ENCODE results near the gene FAM174C. TPM values are rescaled to one million over a fixed set of nuclear protein-coding genes. Genes with fewer than 3 reads are reported as not detected.

The FAM174C gene
- total and polyA plus RNA-seq, 9 donors = 0.30 to 72.5 (median 26.7) TPM

DNA sequence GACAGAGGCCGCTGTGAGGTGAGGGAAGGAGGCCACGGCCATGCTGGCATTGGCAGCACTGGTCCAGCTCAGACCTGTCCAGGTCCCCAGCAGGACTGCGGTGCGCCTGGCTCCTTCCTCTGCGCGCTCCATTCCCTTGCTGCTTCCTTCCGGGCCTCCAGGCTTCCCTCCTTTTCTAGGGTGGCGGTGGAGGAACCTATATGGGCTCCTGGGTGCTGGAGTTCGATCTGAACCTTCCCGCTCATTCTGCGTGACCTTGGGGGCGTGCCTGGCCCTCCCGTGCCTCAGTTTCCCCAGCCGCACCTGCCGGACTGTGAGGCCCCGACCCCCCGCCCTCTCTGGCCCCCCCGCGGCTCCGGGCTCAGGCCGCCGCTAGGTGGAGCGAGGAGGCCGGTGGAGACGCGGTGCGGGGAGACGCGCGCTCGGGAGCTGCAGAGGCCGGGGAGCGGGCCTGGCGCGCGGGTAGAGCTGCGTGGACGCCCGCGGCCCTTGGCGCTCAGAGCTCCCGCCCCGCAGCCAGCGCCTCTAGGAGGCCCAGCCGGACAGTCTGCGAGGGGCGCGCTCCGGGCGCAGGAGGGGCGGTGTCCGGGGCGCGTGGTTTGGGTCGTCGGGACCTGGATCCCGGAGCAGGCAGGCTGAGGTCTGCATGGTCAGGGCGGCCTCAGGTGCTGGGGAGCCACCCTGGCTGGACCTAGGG, 40.3 kb downstream of the FAM174C start:
- Histone ChIP-seq H3K36me3 (no peaks in the 10 kb centered on the region), H3K27ac (no peak overlapping the region), H3K9me3 (no peaks in the 10 kb centered on the region), H3K4me1 (ENCODE audit: insufficient read depth) (peaks cover 4% of the 10 kb centered on the region), H3K27me3 (no peaks in the 10 kb centered on the region), H3K4me3 (no peak overlapping the region)
- DNase-seq = peak; percentile 46 to 78 (median 71)
- TF ChIP-seq POLR2A (IDR thresholded peaks at IDR 0.05) (no peak), EP300 (IDR thresholded peaks at IDR 0.05) (no peak)
- TF ChIP-seq, protein P1, sequence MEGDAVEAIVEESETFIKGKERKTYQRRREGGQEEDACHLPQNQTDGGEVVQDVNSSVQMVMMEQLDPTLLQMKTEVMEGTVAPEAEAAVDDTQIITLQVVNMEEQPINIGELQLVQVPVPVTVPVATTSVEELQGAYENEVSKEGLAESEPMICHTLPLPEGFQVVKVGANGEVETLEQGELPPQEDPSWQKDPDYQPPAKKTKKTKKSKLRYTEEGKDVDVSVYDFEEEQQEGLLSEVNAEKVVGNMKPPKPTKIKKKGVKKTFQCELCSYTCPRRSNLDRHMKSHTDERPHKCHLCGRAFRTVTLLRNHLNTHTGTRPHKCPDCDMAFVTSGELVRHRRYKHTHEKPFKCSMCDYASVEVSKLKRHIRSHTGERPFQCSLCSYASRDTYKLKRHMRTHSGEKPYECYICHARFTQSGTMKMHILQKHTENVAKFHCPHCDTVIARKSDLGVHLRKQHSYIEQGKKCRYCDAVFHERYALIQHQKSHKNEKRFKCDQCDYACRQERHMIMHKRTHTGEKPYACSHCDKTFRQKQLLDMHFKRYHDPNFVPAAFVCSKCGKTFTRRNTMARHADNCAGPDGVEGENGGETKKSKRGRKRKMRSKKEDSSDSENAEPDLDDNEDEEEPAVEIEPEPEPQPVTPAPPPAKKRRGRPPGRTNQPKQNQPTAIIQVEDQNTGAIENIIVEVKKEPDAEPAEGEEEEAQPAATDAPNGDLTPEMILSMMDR (IDR thresholded peaks at IDR 0.05) = peak; percentile 40 to 75 (median 66)
- 5 to 15% (median 9%) methylated on average over 29 to 58 of the region's 58 CpGs for WGBS, 3 donors
- intact Hi-C loops (cut with DNase I) = loop anchor here in 1 of 4 donors (10.0 kb wide), 1 partner anchor 129 kb away; no protein-coding TSS in a partner anchor

- no peak overlapping the region for H3K4me3 ChIP-seq
- intact Hi-C loops (cut with DNase I) = loop anchor here in 1 of 4 donors (10.0 kb wide), 1 partner anchor 128 kb away; no protein-coding TSS in a partner anchor
- no peak for DNase-seq
- H3K9me3 ChIP-seq = no peaks in the 10 kb centered on the region
- TF ChIP-seq EP300 (IDR thresholded peaks at IDR 0.05) (no peak), POLR2A (IDR thresholded peaks at IDR 0.05) (no peak)
- TF ChIP-seq, protein P1 (IDR thresholded peaks at IDR 0.05) = no peak
- 67 to 81% (median 74%) methylated on average over 13 of the region's 13 CpGs for WGBS, 3 donors
- H3K4me1 ChIP-seq (ENCODE audit: insufficient read depth) = peaks cover 4% of the 10 kb centered on the region
- no peak overlapping the region for H3K27ac ChIP-seq
- no peaks in the 10 kb centered on the region for H3K36me3 ChIP-seq
- no peaks in the 10 kb centered on the region for H3K27me3 ChIP-seq
Measured at GRCh38 chr19:1316466-1316865, 41.1 kb downstream of the FAM174C start.

GRCh38 chr19:1317274-1318003, 42.1 kb downstream of the FAM174C start:
- intact Hi-C loops (cut with DNase I) = loop anchor here in 1 of 4 donors (10.0 kb wide), 1 partner anchor 127 kb away; no protein-coding TSS in a partner anchor
- 71 to 79% (median 76%) methylated on average over 17 of the region's 17 CpGs for WGBS, 3 donors
- no peaks in the 10 kb centered on the region for H3K27me3 ChIP-seq

More at GRCh38 chr19:1317274-1318003, 42.1 kb downstream of the FAM174C start:
- Histone ChIP-seq H3K9me3 (no peaks in the 10 kb centered on the region), H3K36me3 (no peaks in the 10 kb centered on the region), H3K27ac (no peak overlapping the region), H3K4me3 (no peak overlapping the region), H3K4me1 (ENCODE audit: insufficient read depth) (peaks cover 4% of the 10 kb centered on the region)
- DNase-seq = no peak
- TF ChIP-seq POLR2A (IDR thresholded peaks at IDR 0.05) (no peak), EP300 (IDR thresholded peaks at IDR 0.05) (no peak)
- TF ChIP-seq, protein P1 (IDR thresholded peaks at IDR 0.05) = no peak
